ENCODE measurements around the gene MYCBP2.

The MYCBP2 gene

DNA sequence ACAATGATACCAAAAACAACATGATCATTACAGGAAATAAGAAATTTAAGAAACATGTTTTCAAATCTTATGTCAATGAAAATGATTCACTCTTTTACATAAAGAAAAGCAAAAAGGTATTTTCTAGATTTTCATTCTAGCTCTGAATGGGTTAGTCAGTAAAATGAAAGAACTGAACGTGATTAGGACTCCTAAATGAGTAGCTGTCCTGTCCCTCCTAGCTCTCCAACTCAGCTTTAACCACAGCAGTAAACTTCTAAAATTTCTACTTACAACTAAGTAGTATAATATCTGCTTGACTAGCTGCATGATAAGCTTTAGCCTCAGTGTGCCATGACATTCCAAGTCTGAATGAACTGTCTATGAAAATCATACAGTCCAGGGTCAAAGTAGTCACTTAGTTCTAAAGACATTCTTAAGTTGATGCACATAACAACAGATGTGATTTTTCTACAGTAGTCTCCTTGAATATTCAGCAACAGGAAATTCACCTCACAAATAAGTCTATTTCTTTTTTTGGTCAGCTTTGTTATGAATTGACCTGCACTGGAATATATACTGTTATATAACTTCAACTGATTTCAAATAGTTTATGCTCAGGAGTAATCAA lies 136.4 kb downstream of the MYCBP2 start:
- no peaks in the 10 kb centered on the region for H3K27me3 ChIP-seq (replicated peaks; ENCODE audit: control insufficient read depth, insufficient read depth, low read length, poor library complexity, severe bottlenecking)
- DNase-seq, result no peak
- no peak overlapping the region for H3K4me3 ChIP-seq (ENCODE audit: insufficient read depth, low read depth, low read length, poor library complexity, severe bottlenecking)
- no peaks in the 10 kb centered on the region for H3K9me3 ChIP-seq (ENCODE audit: control insufficient read depth, low read length)
- H3K4me1 ChIP-seq (ENCODE audit: control insufficient read depth, insufficient read depth, low read length, poor library complexity, severe bottlenecking), result no peaks in the 10 kb centered on the region
- H3K27ac ChIP-seq (ENCODE audit: insufficient read depth, low read length, poor library complexity, severe bottlenecking), result no peak overlapping the region
- peaks cover 67% of the 10 kb centered on the region for H3K36me3 ChIP-seq (ENCODE audit: control insufficient read depth, insufficient read depth, low read length)

DNA sequence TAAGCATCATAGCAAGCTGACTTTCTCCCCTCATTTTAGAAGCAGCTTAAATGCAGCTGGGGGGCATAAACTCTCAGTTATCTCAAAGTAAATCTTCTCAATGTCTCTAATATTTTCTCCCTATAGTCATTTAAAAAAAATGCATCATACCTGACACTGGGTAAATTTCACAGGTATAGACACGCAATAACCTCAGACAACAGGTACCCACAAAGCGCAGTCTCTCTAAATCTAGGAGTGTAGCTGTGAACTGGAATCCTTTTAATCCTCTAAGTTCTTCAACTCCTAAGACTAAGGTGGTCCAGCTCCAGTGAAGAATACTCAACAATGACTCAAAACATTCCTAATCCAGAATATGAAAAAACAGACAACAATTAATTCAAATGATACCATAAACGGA lies 141.2 kb downstream of the MYCBP2 start:
- Histone ChIP-seq H3K4me3 (ENCODE audit: insufficient read depth, low read depth, low read length, poor library complexity, severe bottlenecking) (no peak overlapping the region), H3K9me3 (ENCODE audit: control insufficient read depth, low read length) (no peaks in the 10 kb centered on the region), H3K27me3 (replicated peaks; ENCODE audit: control insufficient read depth, insufficient read depth, low read length, poor library complexity, severe bottlenecking) (no peaks in the 10 kb centered on the region), H3K27ac (ENCODE audit: insufficient read depth, low read length, poor library complexity, severe bottlenecking) (no peak overlapping the region), H3K4me1 (ENCODE audit: control insufficient read depth, insufficient read depth, low read length, poor library complexity, severe bottlenecking) (no peaks in the 10 kb centered on the region), H3K36me3 (ENCODE audit: control insufficient read depth, insufficient read depth, low read length) (peaks cover 59% of the 10 kb centered on the region)
- DNase-seq, result no peak

DNA sequence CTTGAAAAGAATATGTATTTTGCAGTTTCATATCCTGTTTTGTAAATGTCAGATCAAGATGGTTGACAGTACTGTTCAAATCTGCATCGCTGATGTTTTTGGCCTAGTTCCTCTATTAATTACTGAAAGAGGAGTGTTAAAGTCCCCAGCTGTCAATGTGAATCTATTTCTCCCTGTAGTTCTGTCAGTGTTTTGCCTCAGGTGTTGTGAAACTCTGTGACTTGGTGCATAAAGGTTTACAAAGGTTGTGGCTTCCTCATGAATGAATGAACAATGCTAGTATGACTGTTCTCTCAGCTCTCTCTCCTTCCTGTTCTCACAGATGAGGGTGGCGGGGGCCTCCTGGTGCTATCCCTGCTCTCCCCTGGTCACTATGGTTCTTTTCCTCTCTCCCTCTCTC lies 142.4 kb downstream of the MYCBP2 start:
- H3K36me3 ChIP-seq (ENCODE audit: control insufficient read depth, insufficient read depth, low read length), result peaks cover 61% of the 10 kb centered on the region
- no peaks in the 10 kb centered on the region for H3K9me3 ChIP-seq (ENCODE audit: control insufficient read depth, low read length)
- H3K4me1 ChIP-seq (ENCODE audit: control insufficient read depth, insufficient read depth, low read length, poor library complexity, severe bottlenecking), result no peaks in the 10 kb centered on the region
- no peak overlapping the region for H3K4me3 ChIP-seq (ENCODE audit: insufficient read depth, low read depth, low read length, poor library complexity, severe bottlenecking)
- H3K27me3 ChIP-seq (replicated peaks; ENCODE audit: control insufficient read depth, insufficient read depth, low read length, poor library complexity, severe bottlenecking), result no peaks in the 10 kb centered on the region
- no peak overlapping the region for H3K27ac ChIP-seq (ENCODE audit: insufficient read depth, low read length, poor library complexity, severe bottlenecking)
- DNase-seq, result no peak

- H3K36me3 ChIP-seq (ENCODE audit: control insufficient read depth, insufficient read depth, low read length), result peaks cover 75% of the 10 kb centered on the region
- H3K27me3 ChIP-seq (replicated peaks; ENCODE audit: control insufficient read depth, insufficient read depth, low read length, poor library complexity, severe bottlenecking), result no peaks in the 10 kb centered on the region
- H3K9me3 ChIP-seq (ENCODE audit: control insufficient read depth, low read length), result no peaks in the 10 kb centered on the region
- no peak for DNase-seq
- H3K4me3 ChIP-seq (ENCODE audit: insufficient read depth, low read depth, low read length, poor library complexity, severe bottlenecking), result no peak overlapping the region
- no peak overlapping the region for H3K27ac ChIP-seq (ENCODE audit: insufficient read depth, low read length, poor library complexity, severe bottlenecking)
- no peaks in the 10 kb centered on the region for H3K4me1 ChIP-seq (ENCODE audit: control insufficient read depth, insufficient read depth, low read length, poor library complexity, severe bottlenecking)
Measured at GRCh38 chr13:77180011-77180410, 146.9 kb downstream of the MYCBP2 start.

DNA sequence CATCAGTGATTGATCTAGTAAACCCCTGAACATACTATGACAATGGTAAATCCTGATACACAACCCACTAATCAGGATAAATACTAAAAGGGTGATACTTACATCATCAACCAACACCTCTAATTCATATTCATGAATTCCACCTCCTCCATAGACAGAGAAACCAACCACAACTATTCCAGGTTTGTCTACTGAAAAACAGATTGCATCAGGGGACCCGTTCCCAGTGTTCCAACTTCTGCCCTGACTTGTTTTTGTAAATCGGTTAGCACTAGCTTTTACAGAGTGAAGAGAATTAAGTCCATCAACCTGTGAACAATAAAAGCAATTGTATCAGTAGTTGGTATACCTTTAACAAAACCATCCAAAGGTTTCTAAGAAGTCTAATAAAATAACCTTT lies 149.2 kb downstream of the MYCBP2 start:
- no peak overlapping the region for H3K27ac ChIP-seq (ENCODE audit: insufficient read depth, low read length, poor library complexity, severe bottlenecking)
- no peaks in the 10 kb centered on the region for H3K4me1 ChIP-seq (ENCODE audit: control insufficient read depth, insufficient read depth, low read length, poor library complexity, severe bottlenecking)
- peaks cover 82% of the 10 kb centered on the region for H3K36me3 ChIP-seq (ENCODE audit: control insufficient read depth, insufficient read depth, low read length)
- H3K4me3 ChIP-seq (ENCODE audit: insufficient read depth, low read depth, low read length, poor library complexity, severe bottlenecking), result no peak overlapping the region
- no peaks in the 10 kb centered on the region for H3K27me3 ChIP-seq (replicated peaks; ENCODE audit: control insufficient read depth, insufficient read depth, low read length, poor library complexity, severe bottlenecking)
- H3K9me3 ChIP-seq (ENCODE audit: control insufficient read depth, low read length), result no peaks in the 10 kb centered on the region
- DNase-seq, result no peak

- H3K36me3 ChIP-seq (ENCODE audit: control insufficient read depth, insufficient read depth, low read length), result peaks cover 82% of the 10 kb centered on the region
- DNase-seq, result no peak
Measured at GRCh38 chr13:77176350-77176749, 150.5 kb downstream of the MYCBP2 start.

GRCh38 chr13:77172650-77173049 lies 154.2 kb downstream of the MYCBP2 start:
- no peak for DNase-seq
- Histone ChIP-seq H3K4me1 (ENCODE audit: control insufficient read depth, insufficient read depth, low read length, poor library complexity, severe bottlenecking) (no peaks in the 10 kb centered on the region), H3K27ac (ENCODE audit: insufficient read depth, low read length, poor library complexity, severe bottlenecking) (no peak overlapping the region), H3K36me3 (ENCODE audit: control insufficient read depth, insufficient read depth, low read length) (peaks cover 76% of the 10 kb centered on the region), H3K9me3 (ENCODE audit: control insufficient read depth, low read length) (no peaks in the 10 kb centered on the region), H3K27me3 (replicated peaks; ENCODE audit: control insufficient read depth, insufficient read depth, low read length, poor library complexity, severe bottlenecking) (no peaks in the 10 kb centered on the region), H3K4me3 (ENCODE audit: insufficient read depth, low read depth, low read length, poor library complexity, severe bottlenecking) (no peak overlapping the region)

More at GRCh38 chr13:77176350-77176749, 150.5 kb downstream of the MYCBP2 start:
- Histone ChIP-seq H3K9me3 (ENCODE audit: control insufficient read depth, low read length) (no peaks in the 10 kb centered on the region), H3K27ac (ENCODE audit: insufficient read depth, low read length, poor library complexity, severe bottlenecking) (no peak overlapping the region), H3K4me1 (ENCODE audit: control insufficient read depth, insufficient read depth, low read length, poor library complexity, severe bottlenecking) (no peaks in the 10 kb centered on the region), H3K4me3 (ENCODE audit: insufficient read depth, low read depth, low read length, poor library complexity, severe bottlenecking) (no peak overlapping the region), H3K27me3 (replicated peaks; ENCODE audit: control insufficient read depth, insufficient read depth, low read length, poor library complexity, severe bottlenecking) (no peaks in the 10 kb centered on the region)

GRCh38 chr13:77171451-77171850 lies 155.4 kb downstream of the MYCBP2 start:
- peaks cover 72% of the 10 kb centered on the region for H3K36me3 ChIP-seq (ENCODE audit: control insufficient read depth, insufficient read depth, low read length)
- H3K27me3 ChIP-seq (replicated peaks; ENCODE audit: control insufficient read depth, insufficient read depth, low read length, poor library complexity, severe bottlenecking), result no peaks in the 10 kb centered on the region
- no peaks in the 10 kb centered on the region for H3K9me3 ChIP-seq (ENCODE audit: control insufficient read depth, low read length)
- no peak overlapping the region for H3K27ac ChIP-seq (ENCODE audit: insufficient read depth, low read length, poor library complexity, severe bottlenecking)
- H3K4me1 ChIP-seq (ENCODE audit: control insufficient read depth, insufficient read depth, low read length, poor library complexity, severe bottlenecking), result no peaks in the 10 kb centered on the region
- H3K4me3 ChIP-seq (ENCODE audit: insufficient read depth, low read depth, low read length, poor library complexity, severe bottlenecking), result no peak overlapping the region
- DNase-seq, result no peak

GRCh38 chr13:77168237-77168636 lies 158.7 kb downstream of the MYCBP2 start:
- no peak overlapping the region for H3K27ac ChIP-seq (ENCODE audit: insufficient read depth, low read length, poor library complexity, severe bottlenecking)
- no peak for DNase-seq
- H3K27me3 ChIP-seq (replicated peaks; ENCODE audit: control insufficient read depth, insufficient read depth, low read length, poor library complexity, severe bottlenecking), result no peaks in the 10 kb centered on the region
- H3K9me3 ChIP-seq (ENCODE audit: control insufficient read depth, low read length), result no peaks in the 10 kb centered on the region
- peaks cover 72% of the 10 kb centered on the region for H3K36me3 ChIP-seq (ENCODE audit: control insufficient read depth, insufficient read depth, low read length)
- H3K4me3 ChIP-seq (ENCODE audit: insufficient read depth, low read depth, low read length, poor library complexity, severe bottlenecking), result no peak overlapping the region
- H3K4me1 ChIP-seq (ENCODE audit: control insufficient read depth, insufficient read depth, low read length, poor library complexity, severe bottlenecking), result no peaks in the 10 kb centered on the region

- no peak overlapping the region for H3K4me3 ChIP-seq (ENCODE audit: insufficient read depth, low read depth, low read length, poor library complexity, severe bottlenecking)
- H3K9me3 ChIP-seq (ENCODE audit: control insufficient read depth, low read length), result no peaks in the 10 kb centered on the region
- H3K36me3 ChIP-seq (ENCODE audit: control insufficient read depth, insufficient read depth, low read length), result peaks cover 63% of the 10 kb centered on the region
- H3K27ac ChIP-seq (ENCODE audit: insufficient read depth, low read length, poor library complexity, severe bottlenecking), result no peak overlapping the region
- H3K27me3 ChIP-seq (replicated peaks; ENCODE audit: control insufficient read depth, insufficient read depth, low read length, poor library complexity, severe bottlenecking), result no peaks in the 10 kb centered on the region
- no peak for DNase-seq
- H3K4me1 ChIP-seq (ENCODE audit: control insufficient read depth, insufficient read depth, low read length, poor library complexity, severe bottlenecking), result no peaks in the 10 kb centered on the region
Measured at GRCh38 chr13:77150651-77151050, 176.2 kb downstream of the MYCBP2 start.
